Muscle layer of colon (tissue), 2 donors: Measurements from ENCODE around the gene WDR19.
"Not testable (repeated sequence)": the region's sequence is repeated elsewhere in the genome, so short reads cannot be mapped to it uniquely, and the experiment has no call there.

Experiments used
- H3K27ac ChIP-seq: one replicate; pipeline ENCODE4 v1.7.0; 2013; ENCODE audit warnings: low read depth, mild to moderate bottlenecking, low read length, moderate library complexity
- H3K27me3 ChIP-seq, 2 donors: one replicate each; pipeline ENCODE4 v1.7.0; 2013; ENCODE audit warnings: low read length in 2 of 2, mild to moderate bottlenecking in 2 of 2; ENCODE audit not compliant: insufficient read depth in 2 of 2, control insufficient read depth in 1 of 2
- H3K36me3 ChIP-seq: one replicate; pipeline ENCODE4 v1.7.0; 2013; ENCODE audit warnings: mild to moderate bottlenecking, low read length; ENCODE audit not compliant: insufficient read depth
- H3K4me1 ChIP-seq: one replicate; pipeline ENCODE4 v1.7.0; 2013; ENCODE audit warnings: mild to moderate bottlenecking, low read length; ENCODE audit not compliant: insufficient read depth
- H3K4me3 ChIP-seq, 2 donors: one replicate each; pipeline ENCODE4 v1.7.0; 2013; ENCODE audit warnings: low read length in 2 of 2, low read depth in 1 of 2, mild to moderate bottlenecking in 1 of 2, moderate library complexity in 1 of 2
- H3K9ac ChIP-seq: one replicate; pipeline ENCODE4 v1.7.0; 2013; ENCODE audit warnings: low read length
- H3K9me3 ChIP-seq: one replicate; pipeline ENCODE4 v1.7.0; 2013; ENCODE audit warnings: mild to moderate bottlenecking, low read length
- donor health status: abdominal sarcoma.
- donor health status: Adenocarcinoma of cecum.

The WDR19 gene

DNA sequence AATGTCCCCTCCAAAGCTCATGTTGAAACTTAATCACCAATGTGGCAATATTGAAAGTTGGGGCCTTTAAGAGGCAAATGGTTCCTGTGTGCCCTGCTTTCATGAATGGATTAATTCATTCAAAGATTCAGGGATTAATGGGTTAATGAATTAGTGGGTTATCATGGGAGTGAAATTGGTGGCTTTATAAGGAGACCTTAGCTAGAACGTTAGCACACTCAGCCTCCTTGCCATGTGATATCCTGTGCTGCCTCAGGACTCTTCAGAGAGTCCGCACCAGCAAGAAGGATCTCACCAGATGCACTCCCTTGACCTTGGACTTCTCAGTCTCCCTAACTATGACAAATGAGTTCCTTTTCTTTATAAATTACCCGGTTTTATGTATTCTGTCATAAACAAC, 2.6 kb upstream of the WDR19 start:
- H3K4me1 ChIP-seq = peaks cover 5% of the 10 kb centered on the region
- no peaks in the 10 kb centered on the region for H3K9me3 ChIP-seq
- H3K36me3 ChIP-seq = no peaks in the 10 kb centered on the region
- H3K9ac ChIP-seq = no peak overlapping the region
- no peaks in the 10 kb centered on the region for H3K27me3 ChIP-seq
- no peak overlapping the region for H3K27ac ChIP-seq
- H3K4me3 ChIP-seq = no peak overlapping the region

DNA sequence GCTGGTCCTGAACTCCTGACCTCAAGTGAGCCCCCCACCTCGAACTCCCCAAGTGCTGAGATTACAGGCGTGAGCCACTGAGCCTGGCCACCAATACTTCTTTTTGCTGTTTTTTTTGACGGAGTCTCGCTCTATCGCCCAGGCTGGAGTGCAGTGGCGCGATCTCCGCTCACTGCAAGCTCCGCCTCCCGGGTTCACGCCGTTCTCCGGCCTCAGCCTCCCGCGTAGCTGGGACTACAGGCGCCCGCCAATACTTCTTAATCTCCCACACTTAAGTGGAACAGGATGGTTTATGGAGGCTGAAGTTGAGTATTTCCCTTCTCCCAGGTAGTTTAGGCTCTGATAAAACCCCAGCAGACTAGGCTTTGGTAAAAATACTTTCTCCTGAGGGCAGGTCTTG, 1.7 kb upstream of the WDR19 start:
- not testable (repeated sequence) for H3K4me1 ChIP-seq, H3K27me3 ChIP-seq, H3K9me3 ChIP-seq, H3K27ac ChIP-seq, H3K36me3 ChIP-seq, H3K9ac ChIP-seq, H3K4me3 ChIP-seq

GRCh38 chr4:39181520-39181904, 817 bp upstream of the WDR19 start:
- Histone ChIP-seq H3K27me3 (no peaks in the 10 kb centered on the region), H3K9ac (peak overlapping the region; percentile 36), H3K4me1 (peaks cover 5% of the 10 kb centered on the region), H3K4me3 (peak overlapping the region; percentile 22 to 63), H3K9me3 (no peaks in the 10 kb centered on the region), H3K27ac (peak overlapping the region; percentile 76), H3K36me3 (no peaks in the 10 kb centered on the region)

DNA sequence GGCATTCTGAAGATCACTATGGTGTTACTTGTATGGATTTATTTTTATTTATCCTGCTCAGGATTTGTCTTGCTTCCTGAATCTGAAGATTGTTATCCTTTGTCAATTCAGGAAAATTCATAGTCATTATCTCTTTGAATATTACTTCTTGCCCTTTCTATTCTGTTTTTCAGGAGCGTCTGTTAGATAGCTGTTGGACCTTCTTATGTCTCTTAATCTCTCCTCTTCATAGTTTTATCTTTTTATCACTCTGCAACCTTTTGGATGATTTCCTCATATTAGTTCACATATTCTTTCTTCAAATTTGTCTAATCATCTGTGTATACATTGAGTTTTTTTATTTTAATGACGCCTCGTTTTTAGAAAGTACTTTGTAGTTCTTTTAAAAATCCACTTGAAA, 19.6 kb downstream of the WDR19 start:
- Histone ChIP-seq H3K27me3 (no peaks in the 10 kb centered on the region), H3K36me3 (peaks cover 24% of the 10 kb centered on the region), H3K9ac (no peak overlapping the region), H3K4me1 (no peaks in the 10 kb centered on the region), H3K27ac (no peak overlapping the region), H3K4me3 (no peak overlapping the region), H3K9me3 (no peaks in the 10 kb centered on the region)

GRCh38 chr4:39204543-39204942, 22.2 kb downstream of the WDR19 start:
- no peak overlapping the region for H3K4me3 ChIP-seq
- H3K9me3 ChIP-seq = no peaks in the 10 kb centered on the region
- H3K27ac ChIP-seq = no peak overlapping the region
- H3K36me3 ChIP-seq = peaks cover 28% of the 10 kb centered on the region
- H3K4me1 ChIP-seq = no peaks in the 10 kb centered on the region
- no peak overlapping the region for H3K9ac ChIP-seq
- no peaks in the 10 kb centered on the region for H3K27me3 ChIP-seq

GRCh38 chr4:39205000-39205399, 22.7 kb downstream of the WDR19 start:
- no peak overlapping the region for H3K9ac ChIP-seq
- no peaks in the 10 kb centered on the region for H3K27me3 ChIP-seq
- H3K4me3 ChIP-seq = no peak overlapping the region
- H3K27ac ChIP-seq = no peak overlapping the region
- H3K36me3 ChIP-seq = peaks cover 28% of the 10 kb centered on the region
- no peaks in the 10 kb centered on the region for H3K4me1 ChIP-seq
- no peaks in the 10 kb centered on the region for H3K9me3 ChIP-seq

- Histone ChIP-seq H3K9ac (no peak overlapping the region), H3K9me3 (no peaks in the 10 kb centered on the region), H3K4me3 (no peak overlapping the region), H3K4me1 (no peaks in the 10 kb centered on the region), H3K27me3 (no peaks in the 10 kb centered on the region), H3K27ac (no peak overlapping the region), H3K36me3 (peaks cover 26% of the 10 kb centered on the region)
These were observed 23.1 kb downstream of the WDR19 start for GRCh38 chr4:39205476-39205875.

GRCh38 chr4:39227906-39228305, 45.6 kb downstream of the WDR19 start:
- no peak overlapping the region for H3K4me3 ChIP-seq
- no peaks in the 10 kb centered on the region for H3K4me1 ChIP-seq
- H3K9me3 ChIP-seq = no peaks in the 10 kb centered on the region
- H3K27ac ChIP-seq = no peak overlapping the region
- H3K27me3 ChIP-seq = no peaks in the 10 kb centered on the region
- no peak overlapping the region for H3K9ac ChIP-seq
- H3K36me3 ChIP-seq = peaks cover 4% of the 10 kb centered on the region

- Histone ChIP-seq H3K4me3 (no peak overlapping the region), H3K4me1 (no peaks in the 10 kb centered on the region), H3K36me3 (peaks cover 4% of the 10 kb centered on the region), H3K9me3 (no peaks in the 10 kb centered on the region), H3K9ac (no peak overlapping the region), H3K27me3 (no peaks in the 10 kb centered on the region), H3K27ac (no peak overlapping the region)
These were observed 46.0 kb downstream of the WDR19 start for GRCh38 chr4:39228377-39228776.

DNA sequence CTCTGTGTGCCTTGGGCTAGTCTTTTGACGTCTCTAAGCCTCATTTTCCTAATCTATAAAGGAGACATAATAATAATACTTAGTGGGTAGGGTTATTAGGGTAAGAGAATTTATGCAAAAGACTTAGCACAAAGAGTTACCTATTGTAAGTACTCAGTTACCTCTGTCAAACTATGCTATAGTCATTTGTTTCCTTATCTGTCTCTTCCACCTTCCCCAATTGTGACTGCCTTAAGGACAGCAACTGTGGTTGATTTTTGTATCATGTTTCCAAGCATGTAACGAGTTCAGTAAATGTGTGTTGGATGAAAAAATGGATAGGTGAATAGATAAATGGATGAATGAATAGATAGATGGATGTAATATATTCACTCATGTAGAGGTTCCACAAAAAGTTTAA, 48.1 kb downstream of the WDR19 start:
- Histone ChIP-seq H3K27ac (no peak overlapping the region), H3K9ac (no peak overlapping the region), H3K36me3 (peaks cover 4% of the 10 kb centered on the region), H3K9me3 (no peaks in the 10 kb centered on the region), H3K27me3 (no peaks in the 10 kb centered on the region), H3K4me3 (no peak overlapping the region), H3K4me1 (no peaks in the 10 kb centered on the region)

GRCh38 chr4:39231660-39232059, 49.3 kb downstream of the WDR19 start:
- Histone ChIP-seq H3K4me3 (no peak overlapping the region), H3K4me1 (no peaks in the 10 kb centered on the region), H3K9ac (no peak overlapping the region), H3K36me3 (peaks cover 9% of the 10 kb centered on the region), H3K27ac (no peak overlapping the region), H3K27me3 (no peaks in the 10 kb centered on the region), H3K9me3 (no peaks in the 10 kb centered on the region)

- no peak overlapping the region for H3K4me3 ChIP-seq
- no peaks in the 10 kb centered on the region for H3K27me3 ChIP-seq
- H3K36me3 ChIP-seq = peaks cover 9% of the 10 kb centered on the region
- no peaks in the 10 kb centered on the region for H3K9me3 ChIP-seq
- no peak overlapping the region for H3K27ac ChIP-seq
- no peaks in the 10 kb centered on the region for H3K4me1 ChIP-seq
- H3K9ac ChIP-seq = no peak overlapping the region
These were observed 49.8 kb downstream of the WDR19 start for GRCh38 chr4:39232100-39232499.
